Hepatocyte (in vitro differentiated cells): ENCODE data around the gene RER1. TPM values are rescaled to one million over a fixed set of nuclear protein-coding genes. Genes with fewer than 3 reads are reported as not detected.

Experiments used
- DNase-seq: peaks from one replicate; pipeline ENCODE4 v3.0.0-alpha.2; 2016; ENCODE audit warnings: low spot score
- H2AFZ ChIP-seq: fragments of 200-600 bp; sonication (generic); 2 replicates; pipeline ENCODE4 v1.6.0; 2016; ENCODE audit warnings: antibody characterized with exemption, mild to moderate bottlenecking
- H3K27ac ChIP-seq: fragments of 200-600 bp; sonication (generic); 2 replicates; pipeline ENCODE4 v1.5.1; 2016; ENCODE audit warnings: mild to moderate bottlenecking
- H3K27me3 ChIP-seq: fragments of 200-600 bp; sonication (generic); 2 replicates; pipeline ENCODE4 v1.6.1; 2016
- H3K36me3 ChIP-seq: fragments of 200-600 bp; sonication (generic); replicated peaks from 2 replicates; pipeline ENCODE4 v1.5.1; 2016; ENCODE audit warnings: low read depth; ENCODE audit not compliant: insufficient read depth
- H3K4me1 ChIP-seq: fragments of 200-600 bp; sonication (generic); 2 replicates; pipeline ENCODE4 v1.5.1; 2016; ENCODE audit warnings: mild to moderate bottlenecking, moderate library complexity; ENCODE audit not compliant: insufficient read depth
- H3K4me2 ChIP-seq: fragments of 200-600 bp; sonication (generic); 2 replicates; pipeline ENCODE4 v1.6.0; 2016
- H3K4me3 ChIP-seq: fragments of 200-600 bp; sonication (generic); 2 replicates; pipeline ENCODE4 v1.5.1; 2016; ENCODE audit warnings: mild to moderate bottlenecking
- H3K79me2 ChIP-seq: fragments of 200-600 bp; sonication (generic); 2 replicates; pipeline ENCODE4 v1.6.0; 2017; ENCODE audit warnings: mild to moderate bottlenecking
- H3K9me2 ChIP-seq: fragments of 200-600 bp; sonication (generic); replicated peaks from 2 replicates; pipeline ENCODE4 v1.6.0; 2017; ENCODE audit warnings: mild to moderate bottlenecking; ENCODE audit not compliant: insufficient read depth
- H3K9me3 ChIP-seq: fragments of 200-600 bp; sonication (generic); 2 replicates; pipeline ENCODE4 v1.5.1; 2016; ENCODE audit warnings: low read depth, mild to moderate bottlenecking
- H4K20me1 ChIP-seq: fragments of 200-600 bp; sonication (generic); 2 replicates; pipeline ENCODE4 v1.6.0; 2016; ENCODE audit warnings: mild to moderate bottlenecking; ENCODE audit not compliant: insufficient read depth, poor library complexity, severe bottlenecking
- EZH2 ChIP-seq: fragments of 200-600 bp; sonication (generic); IDR thresholded peaks from 2 replicates; pipeline ENCODE4 v1.6.1; 2016; ENCODE audit warnings: antibody characterized with exemption, mild to moderate bottlenecking, borderline replicate concordance
- EZH2phosphoT487 ChIP-seq: fragments of 200-600 bp; sonication (generic); IDR thresholded peaks from one replicate; pipeline ENCODE4 v1.6.1; 2018; ENCODE audit warnings: antibody characterized with exemption, mild to moderate bottlenecking, low read depth, moderate library complexity; ENCODE audit not compliant: unreplicated experiment, severe bottlenecking
- WGBS: methylation state at CpG from one replicate; pipeline ENCODE4 v1.1.6; 2016; ENCODE audit warnings: low lambda C conversion rate; ENCODE audit errors: missing lambda C conversion rate; 5-methylcytosine and 5-hydroxymethylcytosine counted together
- polyA plus RNA-seq: library from polyadenylated mRNA; unstranded; fragments of >200 nt; fragmentation: Nextera tagmentation; extraction: Ambion mirVana; gene quantifications from 2 replicates; pipeline ENCODE4 v1.2.1, GENCODE V29; 2016
- total RNA-seq: library from RNA; depleted of rRNA; stranded (reverse); fragments of >200 nt; gene quantifications from 2 replicates; pipeline ENCODE4 v1.2.3, GENCODE V29; 2014
- TF ChIP-seq, protein P1 (sequence below): fragments of 200-600 bp; sonication (generic); IDR thresholded peaks from 2 replicates; pipeline ENCODE4 v1.5.1; 2016; ENCODE audit warnings: antibody characterized with exemption, mild to moderate bottlenecking; ENCODE audit not compliant: poor library complexity

The RER1 gene
- total and polyA plus RNA-seq, 2 experiments from 2014 or later, result 123 to 237 TPM

DNA sequence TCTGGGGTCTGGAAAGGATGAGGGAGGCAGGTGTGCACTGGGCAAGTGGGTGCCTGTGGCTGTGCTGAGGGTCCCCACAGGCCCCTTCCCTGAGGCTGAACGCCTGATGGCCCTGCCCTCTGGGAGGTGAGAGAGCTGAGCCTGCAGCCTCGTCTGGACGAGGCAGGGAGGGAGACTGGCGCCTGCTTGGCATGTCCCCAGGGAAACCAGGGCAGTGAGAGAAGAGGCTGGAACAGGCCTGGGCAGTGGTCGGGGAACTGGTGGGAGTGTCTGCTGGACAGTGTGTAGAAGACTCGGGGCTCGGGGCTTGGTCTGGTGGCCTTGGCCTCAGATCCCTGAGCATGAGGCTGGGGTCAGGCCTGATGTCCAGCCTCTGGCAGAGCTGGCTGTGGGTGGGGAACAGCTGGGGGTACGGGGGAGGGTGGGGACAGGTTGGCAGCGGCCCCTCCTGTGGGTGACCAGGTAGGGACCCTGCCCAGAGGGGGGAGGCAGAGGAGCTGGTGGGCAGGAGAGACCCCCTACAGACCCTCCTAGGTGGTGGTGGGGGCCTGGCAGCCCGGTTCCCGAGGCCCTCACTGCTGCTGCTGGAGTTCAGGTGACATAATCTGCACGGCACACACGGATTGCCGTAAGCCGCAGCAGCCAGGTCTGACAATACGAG lies 53.7 kb downstream of the RER1 start:
- Histone ChIP-seq H3K4me3 (no peak overlapping the region), H3K79me2 (no peaks in the 10 kb centered on the region), H3K4me2 (no peak overlapping the region), H3K4me1 (no peaks in the 10 kb centered on the region), H3K9me2 (no peaks in the 10 kb centered on the region), H3K9me3 (no peaks in the 10 kb centered on the region), H2AFZ (no peak overlapping the region), H4K20me1 (no peaks in the 10 kb centered on the region), H3K27ac (no peak overlapping the region), H3K36me3 (no peaks in the 10 kb centered on the region), H3K27me3 (peaks cover 37% of the 10 kb centered on the region)
- TF ChIP-seq EZH2phosphoT487, result no peak
- TF ChIP-seq, protein P1, sequence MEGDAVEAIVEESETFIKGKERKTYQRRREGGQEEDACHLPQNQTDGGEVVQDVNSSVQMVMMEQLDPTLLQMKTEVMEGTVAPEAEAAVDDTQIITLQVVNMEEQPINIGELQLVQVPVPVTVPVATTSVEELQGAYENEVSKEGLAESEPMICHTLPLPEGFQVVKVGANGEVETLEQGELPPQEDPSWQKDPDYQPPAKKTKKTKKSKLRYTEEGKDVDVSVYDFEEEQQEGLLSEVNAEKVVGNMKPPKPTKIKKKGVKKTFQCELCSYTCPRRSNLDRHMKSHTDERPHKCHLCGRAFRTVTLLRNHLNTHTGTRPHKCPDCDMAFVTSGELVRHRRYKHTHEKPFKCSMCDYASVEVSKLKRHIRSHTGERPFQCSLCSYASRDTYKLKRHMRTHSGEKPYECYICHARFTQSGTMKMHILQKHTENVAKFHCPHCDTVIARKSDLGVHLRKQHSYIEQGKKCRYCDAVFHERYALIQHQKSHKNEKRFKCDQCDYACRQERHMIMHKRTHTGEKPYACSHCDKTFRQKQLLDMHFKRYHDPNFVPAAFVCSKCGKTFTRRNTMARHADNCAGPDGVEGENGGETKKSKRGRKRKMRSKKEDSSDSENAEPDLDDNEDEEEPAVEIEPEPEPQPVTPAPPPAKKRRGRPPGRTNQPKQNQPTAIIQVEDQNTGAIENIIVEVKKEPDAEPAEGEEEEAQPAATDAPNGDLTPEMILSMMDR, result no peak
- no peak for TF ChIP-seq EZH2
- no peak for DNase-seq
- 80% methylated on average over 16 of the region's 16 CpGs for WGBS

- H3K4me1 ChIP-seq, result no peaks in the 10 kb centered on the region
- no peak overlapping the region for H3K4me2 ChIP-seq
- H3K36me3 ChIP-seq, result no peaks in the 10 kb centered on the region
- no peak overlapping the region for H2AFZ ChIP-seq
- peaks cover 37% of the 10 kb centered on the region for H3K27me3 ChIP-seq
- no peak for DNase-seq
- no peak for TF ChIP-seq EZH2
- no peak for TF ChIP-seq EZH2phosphoT487
- TF ChIP-seq, protein P1, result no peak
- no peaks in the 10 kb centered on the region for H3K9me3 ChIP-seq
- no peaks in the 10 kb centered on the region for H4K20me1 ChIP-seq
- H3K27ac ChIP-seq, result no peak overlapping the region
- 91% methylated on average over 15 of the region's 15 CpGs for whole genome bisulfite sequencing
- no peaks in the 10 kb centered on the region for H3K9me2 ChIP-seq
- no peaks in the 10 kb centered on the region for H3K79me2 ChIP-seq
- no peak overlapping the region for H3K4me3 ChIP-seq
Measured at GRCh38 chr1:2445823-2446215, 54.2 kb downstream of the RER1 start.

- Histone ChIP-seq H3K4me1 (no peaks in the 10 kb centered on the region), H4K20me1 (no peaks in the 10 kb centered on the region), H3K27me3 (peaks cover 34% of the 10 kb centered on the region), H3K36me3 (no peaks in the 10 kb centered on the region), H3K4me2 (no peak overlapping the region), H2AFZ (no peak overlapping the region), H3K27ac (no peak overlapping the region), H3K9me2 (no peaks in the 10 kb centered on the region), H3K9me3 (no peaks in the 10 kb centered on the region), H3K79me2 (no peaks in the 10 kb centered on the region), H3K4me3 (no peak overlapping the region)
- TF ChIP-seq, protein P1, result no peak
- TF ChIP-seq EZH2phosphoT487, result no peak
- no peak for TF ChIP-seq EZH2
- DNase-seq, result no peak
- WGBS, result 32% methylated on average over 12 of the region's 13 CpGs
Measured at GRCh38 chr1:2446394-2446793, 54.8 kb downstream of the RER1 start.
